Right lobe of liver (tissue), 4 donors: ENCODE measurements around the gene DPM1.

Source experiments
- CTCF ChIP-seq, 4 donors: fragments of 200-600 bp in 3 of 4; fragments of 450-650 bp in 1 of 4; IDR thresholded peaks; one replicate each; pipeline versions ENCODE4 v1.5.1 to v1.8.0; 2016 to 2022; ENCODE audit warnings: antibody characterized with exemption in 4 of 4, mild to moderate bottlenecking in 2 of 4
- POLR2A ChIP-seq: fragments of 450-650 bp; IDR thresholded peaks from one replicate; pipeline ENCODE4 v1.6.1; 2017; ENCODE audit warnings: antibody characterized with exemption, mild to moderate bottlenecking
- donor health status: DM: no; HTN: no; CAD: no.
- donor health status: DM: no; HTN: no; CAD: no.
- donor health status: DM: no; HTN: yes; CAD: no.

- no peak for TF ChIP-seq POLR2A
- no peak for TF ChIP-seq CTCF (IDR thresholded peaks at IDR 0.05)
Observed at GRCh38 chr20:51002633-51003032, 44.3 kb upstream of the DPM1 start.
